CD4-positive, CD25-positive, alpha-beta regulatory T cell (primary cell): ENCODE measurements around the gene GJC2. TPM values are rescaled to one million over a fixed set of nuclear protein-coding genes. Genes with fewer than 3 reads are reported as not detected.
A peak's percentile ranks its signal among the peaks of the same experiment; 100 is the strongest.

ENCODE experiments used
- ATAC-seq, 2 donors: fragments of 150-1000 bp; cut with Tn5 transposase; one replicate each; pipeline ENCODE4 v1.10.0; 2021; ENCODE audit warnings: low read depth in 2 of 2, moderate number of reproducible peaks in 2 of 2, moderate library complexity in 1 of 2
- DNase-seq, 3 donors: peaks; one replicate each; pipeline versions ENCODE4 v3.0.0 to v3.0.0-alpha.2; 2012 to 2022; ENCODE audit warnings: mixed read lengths in 1 of 3
- H3K27ac ChIP-seq: one replicate; pipeline ENCODE4 v1.7.0; 2013; ENCODE audit warnings: mild to moderate bottlenecking, low read length; ENCODE audit not compliant: insufficient read depth, poor library complexity, severe bottlenecking
- H3K27me3 ChIP-seq: one replicate; pipeline ENCODE4 v1.7.0; 2013; ENCODE audit warnings: low read length; ENCODE audit not compliant: control insufficient read depth, insufficient read depth
- H3K36me3 ChIP-seq: one replicate; pipeline ENCODE4 v1.7.0; 2013; ENCODE audit warnings: mild to moderate bottlenecking, low read length, moderate library complexity; ENCODE audit not compliant: control insufficient read depth, insufficient read depth
- H3K4me1 ChIP-seq: 2 replicates; pipeline ENCODE4 v1.7.0; 2013; ENCODE audit warnings: mild to moderate bottlenecking, low read length; ENCODE audit not compliant: insufficient read depth, control insufficient read depth, poor library complexity, severe bottlenecking
- H3K4me3 ChIP-seq: one replicate; pipeline ENCODE4 v1.7.0; 2013; ENCODE audit warnings: low read depth, mild to moderate bottlenecking, low read length, moderate library complexity
- H3K9me3 ChIP-seq, 2 experiments: 1 replicate in 1 of 2; 2 replicates in 1 of 2; pipeline ENCODE4 v1.7.0; 2013; ENCODE audit warnings: low read length in 2 of 2, mild to moderate bottlenecking in 1 of 2, moderate library complexity in 1 of 2; ENCODE audit not compliant: control insufficient read depth in 2 of 2
- H3K27ac Mint-ChIP-seq, 3 donors: one replicate each; pipeline ENCODE4 v1.8.0; 2020 to 2022; ENCODE audit warnings: mild to moderate bottlenecking in 3 of 3, mixed read lengths in 3 of 3, moderate library complexity in 2 of 3
- H3K27me3 Mint-ChIP-seq: one replicate; pipeline ENCODE4 v1.8.0; 2022; ENCODE audit warnings: mild to moderate bottlenecking, mixed read lengths
- H3K36me3 Mint-ChIP-seq: one replicate; pipeline ENCODE4 v1.8.0; 2020; ENCODE audit warnings: mixed read lengths
- H3K4me1 Mint-ChIP-seq, 4 donors: one replicate each; pipeline ENCODE4 v1.8.0; 2020 to 2022; ENCODE audit warnings: mixed read lengths in 4 of 4, mild to moderate bottlenecking in 1 of 4
- H3K4me3 Mint-ChIP-seq, 4 donors: one replicate each; pipeline ENCODE4 v1.8.0; 2020 to 2022; ENCODE audit warnings: mild to moderate bottlenecking in 4 of 4, mixed read lengths in 4 of 4, moderate library complexity in 3 of 4
- H3K9me3 Mint-ChIP-seq, 7 donors: one replicate each; pipeline ENCODE4 v1.8.0; 2020 to 2022; ENCODE audit warnings: mixed read lengths in 7 of 7, mild to moderate bottlenecking in 3 of 7, moderate library complexity in 2 of 7
- polyA plus RNA-seq, 4 donors: library from polyadenylated mRNA; unstranded; fragments of 300-500 nt; fragmentation: Illumina TruSeq; gene quantifications; one replicate each; pipeline ENCODE4 v1.2.3, GENCODE V29; 2021
- total RNA-seq: library from RNA; stranded (reverse); gene quantifications from one replicate; pipeline ENCODE4 v1.2.3, GENCODE V29; 2022

Gene GJC2
- total and polyA plus RNA-seq, 5 donors from 2014 or later: 2.8 TPM; not detected in 4

DNA sequence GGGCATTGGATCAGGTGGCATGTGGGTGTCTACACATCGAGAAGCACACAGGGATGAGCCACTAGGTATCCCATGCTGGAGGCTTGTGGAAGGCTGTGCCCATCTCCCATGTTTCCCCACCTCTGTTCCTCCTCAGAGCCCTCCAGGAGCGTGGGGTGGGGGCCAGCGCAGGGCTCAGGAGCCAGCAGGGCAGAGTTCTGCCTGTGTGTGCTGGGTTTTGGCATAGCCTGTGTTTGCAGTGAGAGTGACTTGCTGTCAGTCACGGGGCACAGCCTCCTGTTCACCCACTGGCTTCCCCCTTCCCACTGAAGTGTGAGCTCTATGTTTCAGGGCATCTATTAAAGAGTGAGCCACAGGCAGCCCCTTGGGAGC, 26.3 kb downstream of the GJC2 start:
- Mint-ChIP-seq H3K9me3 (peaks cover 0 to 1% (median 0%) of the 10 kb centered on the region in 7 donors), H3K4me3 (no peak overlapping the region)
- DNase-seq: no peak

DNA sequence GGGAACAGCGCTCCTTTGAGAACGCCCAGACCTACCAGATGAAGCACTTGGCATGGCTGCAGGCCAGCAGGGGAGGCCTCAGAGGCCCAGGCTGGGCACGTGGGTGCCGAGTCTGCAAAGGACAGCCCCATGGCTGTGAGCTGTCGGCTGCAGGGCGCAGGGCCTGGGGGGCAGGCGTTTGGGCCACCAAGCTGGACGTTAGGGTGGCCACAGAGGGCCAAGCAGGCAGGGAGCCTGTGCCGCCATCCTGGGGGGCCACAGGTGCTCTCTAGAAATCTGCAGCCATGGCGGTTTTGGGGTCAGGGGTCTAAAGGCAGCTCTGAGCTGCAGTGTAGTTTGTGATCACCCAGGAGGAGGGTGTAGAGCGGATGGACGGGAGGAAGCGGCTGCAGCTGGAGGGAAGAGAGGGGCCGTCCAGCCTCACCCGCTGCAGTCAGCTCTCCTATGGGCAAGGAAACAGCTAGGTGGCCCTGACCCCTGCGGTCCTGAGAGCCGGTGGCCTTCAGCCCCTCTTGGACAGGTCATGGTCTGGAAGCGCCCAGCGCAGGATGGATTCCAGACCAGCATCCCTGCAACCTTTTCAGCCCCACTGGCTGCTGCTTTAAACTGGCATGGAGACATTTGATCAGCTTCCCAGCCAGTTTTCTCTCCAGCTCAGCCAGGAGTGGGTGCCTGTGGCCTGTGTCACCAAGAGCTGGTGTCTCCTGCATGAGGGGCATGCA, 26.9 kb downstream of the GJC2 start:
- H3K27me3 Mint-ChIP-seq: no peaks in the 10 kb centered on the region
- no peaks in the 10 kb centered on the region for H3K36me3 Mint-ChIP-seq
- Histone ChIP-seq H3K4me3 (no peak overlapping the region), H3K27ac (no peak overlapping the region), H3K9me3 (no peaks in the 10 kb centered on the region), H3K36me3 (no peaks in the 10 kb centered on the region), H3K4me1 (no peaks in the 10 kb centered on the region), H3K27me3 (no peaks in the 10 kb centered on the region)
- ATAC-seq (no peak), DNase-seq (no peak)
- H3K4me3 Mint-ChIP-seq: no peak overlapping the region
- H3K9me3 Mint-ChIP-seq: peaks cover 0 to 1% (median 0%) of the 10 kb centered on the region in 7 donors
- H3K4me1 Mint-ChIP-seq: peaks cover 0 to 14% (median 6%) of the 10 kb centered on the region in 4 donors
- peak overlapping the region in 1 of 3 donors; percentile 54 for H3K27ac Mint-ChIP-seq

More for the DNA sequence above, 26.3 kb downstream of the GJC2 start:
- ATAC-seq: no peak
- H3K27me3 ChIP-seq: no peaks in the 10 kb centered on the region
- H3K9me3 ChIP-seq: no peaks in the 10 kb centered on the region
- Mint-ChIP-seq H3K27ac (peak overlapping the region in 1 of 3 donors; percentile 54), H3K36me3 (no peaks in the 10 kb centered on the region), H3K27me3 (no peaks in the 10 kb centered on the region), H3K4me1 (peaks cover 0 to 14% (median 7%) of the 10 kb centered on the region in 4 donors)
- H3K4me1 ChIP-seq: no peaks in the 10 kb centered on the region
- H3K27ac ChIP-seq: no peak overlapping the region
- no peak overlapping the region for H3K4me3 ChIP-seq
- H3K36me3 ChIP-seq: no peaks in the 10 kb centered on the region

GRCh38 chr1:228177183-228177475, 27.4 kb downstream of the GJC2 start:
- Histone ChIP-seq H3K36me3 (no peaks in the 10 kb centered on the region), H3K27ac (no peak overlapping the region), H3K9me3 (no peaks in the 10 kb centered on the region), H3K4me1 (no peaks in the 10 kb centered on the region), H3K4me3 (no peak overlapping the region), H3K27me3 (no peaks in the 10 kb centered on the region)
- ATAC-seq (no peak), DNase-seq (no peak)
- H3K27ac Mint-ChIP-seq: no peak overlapping the region
- H3K4me3 Mint-ChIP-seq: no peak overlapping the region
- H3K27me3 Mint-ChIP-seq: no peaks in the 10 kb centered on the region
- no peaks in the 10 kb centered on the region for H3K36me3 Mint-ChIP-seq
- H3K4me1 Mint-ChIP-seq: peaks cover 0 to 13% (median 5%) of the 10 kb centered on the region in 4 donors
- H3K9me3 Mint-ChIP-seq: peaks cover 0 to 1% (median 0%) of the 10 kb centered on the region in 7 donors

DNA sequence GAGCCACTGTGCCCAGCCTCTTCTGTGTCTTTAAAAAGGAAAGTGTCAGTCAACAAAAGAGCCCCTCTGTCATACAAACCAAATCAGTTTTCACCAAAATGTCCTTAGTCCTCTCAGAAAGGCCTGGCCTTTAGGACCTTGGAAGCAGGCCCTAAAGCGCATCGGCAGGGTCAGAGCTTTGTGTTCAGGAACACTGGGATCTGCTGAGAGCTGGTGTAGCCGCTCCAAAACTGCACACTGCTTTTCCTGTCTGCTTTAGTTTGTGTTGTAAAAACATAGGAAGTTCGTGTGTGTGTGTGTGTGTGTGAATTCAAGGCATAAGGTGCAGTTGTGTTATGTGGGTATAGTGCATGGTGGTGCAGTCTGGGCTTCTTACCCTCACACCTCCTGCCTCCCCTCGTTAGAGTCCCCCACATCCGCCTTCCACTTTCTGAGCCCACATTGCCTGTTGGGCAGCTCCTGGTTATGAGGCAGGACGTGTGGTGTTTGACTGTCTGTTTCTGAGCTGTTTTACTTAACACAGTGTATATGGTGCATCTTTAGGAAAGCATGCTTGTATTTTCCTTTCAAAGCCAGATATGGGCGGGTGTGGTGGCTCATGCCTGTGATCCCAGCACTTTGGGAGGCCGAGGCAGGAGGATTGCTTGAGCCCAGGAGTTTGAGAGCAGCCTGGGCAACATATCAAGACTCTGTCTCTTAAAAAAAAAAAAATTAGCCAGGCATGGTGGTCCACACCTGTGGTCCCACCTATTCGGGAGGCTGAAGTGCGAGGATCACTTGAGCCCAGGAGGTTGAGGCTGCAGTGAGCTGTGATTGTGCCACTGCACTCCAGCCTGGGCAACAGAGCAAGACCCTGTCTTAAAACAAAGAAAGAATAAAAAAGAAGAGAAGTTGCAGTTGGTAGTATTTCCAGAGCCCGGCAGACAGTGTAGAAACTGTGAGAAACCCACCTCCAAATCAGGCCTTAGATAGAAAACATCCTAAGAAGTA, 28.3 kb downstream of the GJC2 start:
- Histone ChIP-seq H3K27me3 (no peaks in the 10 kb centered on the region), H3K27ac (no peak overlapping the region), H3K4me1 (no peaks in the 10 kb centered on the region), H3K9me3 (no peaks in the 10 kb centered on the region), H3K36me3 (no peaks in the 10 kb centered on the region), H3K4me3 (no peak overlapping the region)
- DNase-seq (no peak), ATAC-seq (no peak)
- H3K4me3 Mint-ChIP-seq: no peak overlapping the region
- H3K27ac Mint-ChIP-seq: no peak overlapping the region
- H3K27me3 Mint-ChIP-seq: no peaks in the 10 kb centered on the region
- peaks cover 0 to 10% (median under 1%) of the 10 kb centered on the region in 4 donors for H3K4me1 Mint-ChIP-seq
- H3K9me3 Mint-ChIP-seq: peaks cover 0 to 1% (median 0%) of the 10 kb centered on the region in 7 donors
- H3K36me3 Mint-ChIP-seq: no peaks in the 10 kb centered on the region

GRCh38 chr1:228178737-228179684, 29.3 kb downstream of the GJC2 start:
- H3K4me3 ChIP-seq: no peak overlapping the region
- no peaks in the 10 kb centered on the region for H3K36me3 Mint-ChIP-seq
- no peaks in the 10 kb centered on the region for H3K9me3 ChIP-seq
- peaks cover 0 to 10% (median under 1%) of the 10 kb centered on the region in 4 donors for H3K4me1 Mint-ChIP-seq
- DNase-seq: no peak
- peaks cover 0 to 1% (median 0%) of the 10 kb centered on the region in 7 donors for H3K9me3 Mint-ChIP-seq
- no peak for ATAC-seq
- no peaks in the 10 kb centered on the region for H3K27me3 Mint-ChIP-seq
- H3K4me1 ChIP-seq: no peaks in the 10 kb centered on the region
- H3K27ac Mint-ChIP-seq: no peak overlapping the region
- H3K27ac ChIP-seq: no peak overlapping the region
- no peak overlapping the region for H3K4me3 Mint-ChIP-seq
- H3K27me3 ChIP-seq: no peaks in the 10 kb centered on the region
- H3K36me3 ChIP-seq: no peaks in the 10 kb centered on the region

- no peak overlapping the region for H3K27ac Mint-ChIP-seq
- Histone ChIP-seq H3K27ac (no peak overlapping the region), H3K4me1 (peaks cover 2% of the 10 kb centered on the region), H3K36me3 (no peaks in the 10 kb centered on the region), H3K4me3 (no peak overlapping the region), H3K9me3 (no peaks in the 10 kb centered on the region), H3K27me3 (no peaks in the 10 kb centered on the region)
- H3K36me3 Mint-ChIP-seq: no peaks in the 10 kb centered on the region
- no peaks in the 10 kb centered on the region for H3K27me3 Mint-ChIP-seq
- H3K9me3 Mint-ChIP-seq: peaks cover 0 to 1% (median 0%) of the 10 kb centered on the region in 7 donors
- H3K4me1 Mint-ChIP-seq: peaks cover under 1 to 12% (median 1%) of the 10 kb centered on the region in 4 donors
- H3K4me3 Mint-ChIP-seq: no peak overlapping the region
- DNase-seq: peak in 1 of 3 donors; percentile 39
- no peak for ATAC-seq
Observed at GRCh38 chr1:228180271-228180958, 30.7 kb downstream of the GJC2 start.
